HK-2 (cell line): ENCODE data around the gene S100A14.
A peak's percentile ranks its signal among the peaks of the same experiment; 100 is the strongest.

Source experiments
- DNase-seq: peaks from one replicate; pipeline ENCODE4 v3.0.0-alpha.2; 2018; ENCODE audit not compliant: unreplicated experiment

S100A14 gene

GRCh38 chr1:153639280-153639679 is 23.2 kb upstream of the S100A14 start:
- DNase-seq: no peak

- DNase-seq: no peak
Measured at GRCh38 chr1:153638261-153638660, 22.1 kb upstream of the S100A14 start.

GRCh38 chr1:153636312-153636711 is 20.2 kb upstream of the S100A14 start:
- DNase-seq: no peak

GRCh38 chr1:153635872-153636271 is 19.7 kb upstream of the S100A14 start:
- no peak for DNase-seq

- peak; percentile 98 for DNase-seq
Measured at GRCh38 chr1:153633754-153634665, 17.9 kb upstream of the S100A14 start, which contains the start of gene CHTOP. TSS of gene CHTOP (plus strand) at chr1:153634066. CDS start at chr1:153636589, 2,523 bp downstream.

- no peak for DNase-seq
Measured at GRCh38 chr1:153633161-153633753, 17.1 kb upstream of the S100A14 start.

GRCh38 chr1:153631047-153632022 is 15.2 kb upstream of the S100A14 start:
- no peak for DNase-seq

- DNase-seq: no peak
Measured at GRCh38 chr1:153630384-153630783, 14.3 kb upstream of the S100A14 start.

- DNase-seq: no peak
Measured at GRCh38 chr1:153629971-153630370, 13.8 kb upstream of the S100A14 start.

GRCh38 chr1:153629343-153629665 is 13.2 kb upstream of the S100A14 start:
- no peak for DNase-seq

GRCh38 chr1:153628638-153629342 is 12.7 kb upstream of the S100A14 start:
- no peak for DNase-seq

GRCh38 chr1:153627715-153628626 is 11.8 kb upstream of the S100A14 start, which contains the start of gene S100A1:
TSS of gene S100A1 (plus strand) at chr1:153628434. CDS start at chr1:153630522, 2,088 bp downstream.
- DNase-seq: no peak

GRCh38 chr1:153626904-153627714 is 11.0 kb upstream of the S100A14 start, which contains the start of gene S100A13:
TSS of gene S100A13 (minus strand) at chr1:153627505. CDS start at chr1:153626472, 1,033 bp downstream.
- DNase-seq: peak; percentile 92

GRCh38 chr1:153626477-153626903 is 10.4 kb upstream of the S100A14 start:
- no peak for DNase-seq

GRCh38 chr1:153624965-153625611 is 9.0 kb upstream of the S100A14 start:
- DNase-seq: no peak

GRCh38 chr1:153623101-153623500 is 7.0 kb upstream of the S100A14 start:
- DNase-seq: no peak

- DNase-seq: no peak
Measured at GRCh38 chr1:153619171-153619570, 3.0 kb upstream of the S100A14 start.

- no peak for DNase-seq
Measured at GRCh38 chr1:153617663-153618062, 1.5 kb upstream of the S100A14 start.

- DNase-seq: no peak
Measured at GRCh38 chr1:153616917-153617311, 789 bp upstream of the S100A14 start.
